ENCODE results near the gene GMPR.

The GMPR gene

GRCh38 chr6:16306334-16306733 lies 67.9 kb downstream of the GMPR start:
- no peak for DNase-seq

- no peak for DNase-seq
These were observed 73.4 kb downstream of the GMPR start for GRCh38 chr6:16311763-16312162.

- DNase-seq, result no peak
These were observed 75.3 kb downstream of the GMPR start for GRCh38 chr6:16313732-16314131.

- DNase-seq, result no peak
These were observed 75.9 kb downstream of the GMPR start for GRCh38 chr6:16314296-16314695.

- DNase-seq, result peak; percentile 71
These were observed 78.4 kb downstream of the GMPR start for GRCh38 chr6:16316741-16317251.

GRCh38 chr6:16318538-16318937 lies 80.2 kb downstream of the GMPR start:
- no peak for DNase-seq

GRCh38 chr6:16318953-16319720 lies 80.8 kb downstream of the GMPR start:
- no peak for DNase-seq

- DNase-seq, result peak; percentile 78
These were observed 81.6 kb downstream of the GMPR start for GRCh38 chr6:16319813-16320532.

- no peak for DNase-seq
These were observed 82.3 kb downstream of the GMPR start for GRCh38 chr6:16320533-16321340.

- DNase-seq, result no peak
These were observed 82.9 kb downstream of the GMPR start for GRCh38 chr6:16321341-16321710.

- DNase-seq, result no peak
These were observed 83.4 kb downstream of the GMPR start for GRCh38 chr6:16321826-16322225.

GRCh38 chr6:16322666-16323312 lies 84.4 kb downstream of the GMPR start:
- DNase-seq, result peak; percentile 87

- no peak for DNase-seq
These were observed 85.8 kb downstream of the GMPR start for GRCh38 chr6:16324184-16324583.

- no peak for DNase-seq
These were observed 86.3 kb downstream of the GMPR start for GRCh38 chr6:16324606-16325225.

- DNase-seq, result no peak
These were observed 88.1 kb downstream of the GMPR start for GRCh38 chr6:16326531-16326930.

- DNase-seq, result no peak
These were observed 88.8 kb downstream of the GMPR start for GRCh38 chr6:16326971-16327776.

- DNase-seq, result no peak
These were observed 89.5 kb downstream of the GMPR start for GRCh38 chr6:16327777-16328325.

- DNase-seq, result no peak
These were observed 90.8 kb downstream of the GMPR start for GRCh38 chr6:16329233-16329632.

- DNase-seq, result peak; percentile 71
These were observed 93.2 kb downstream of the GMPR start for GRCh38 chr6:16331384-16332174.

GRCh38 chr6:16332175-16332542 lies 93.8 kb downstream of the GMPR start:
- peak; percentile 87 for DNase-seq

Measured in CD4-positive, alpha-beta T cell treated with Interleukin-21 for 1 hour (primary cell).